MCF 10A (cell line): Measurements from ENCODE around the gene KNDC1. TPM values are rescaled to one million over a fixed set of nuclear protein-coding genes. Genes with fewer than 3 reads are reported as not detected.
"Not testable (repeated sequence)": the region's sequence is repeated elsewhere in the genome, so short reads cannot be mapped to it uniquely, and the experiment has no call there.

ENCODE experiments used
- BruUV-seq: library from RNA; stranded (reverse); fragments of 400-500 nt; replicated peaks from 2 replicates; lab custom pipeline; 2021; lab: Mats Ljungman, UMichigan
- CTCF ChIA-PET: fragments of 300-600 bp; sonication (Branson Sonifier 250); formaldehyde crosslinking; extraction: SDS; loops from one replicate; lab custom pipeline; 2021; ENCODE audit warnings: antibody characterized with exemption, inconsistent platforms; lab: Yijun Ruan, JAX
- POLR2A ChIA-PET: fragments of 300-600, 350-650 bp; sonication (Branson Sonifier 250); formaldehyde crosslinking; extraction: SDS; loops from one replicate; lab custom pipeline; 2020; ENCODE audit warnings: antibody characterized with exemption, inconsistent platforms; lab: Yijun Ruan, JAX
- DNase-seq: peaks from one replicate; pipeline ENCODE4 v3.0.0-alpha.2; 2018; ENCODE audit not compliant: unreplicated experiment
- H3K27ac Mint-ChIP-seq: one replicate; pipeline ENCODE4 v1.8.0; 2022; ENCODE audit warnings: mild to moderate bottlenecking, low read depth, mixed read lengths; ENCODE audit not compliant: unreplicated experiment
- H3K27me3 Mint-ChIP-seq: one replicate; pipeline ENCODE4 v1.8.0; 2022; ENCODE audit warnings: mixed read lengths; ENCODE audit not compliant: insufficient read depth, unreplicated experiment
- H3K36me3 Mint-ChIP-seq: one replicate; pipeline ENCODE4 v1.8.0; 2022; ENCODE audit warnings: mild to moderate bottlenecking, moderate library complexity, mixed read lengths; ENCODE audit not compliant: insufficient read depth, unreplicated experiment
- H3K4me1 Mint-ChIP-seq: one replicate; pipeline ENCODE4 v1.8.0; 2022; ENCODE audit warnings: mixed read lengths; ENCODE audit not compliant: insufficient read depth, unreplicated experiment
- H3K4me3 Mint-ChIP-seq: one replicate; pipeline ENCODE4 v1.8.0; 2022; ENCODE audit warnings: mild to moderate bottlenecking, moderate library complexity, mixed read lengths; ENCODE audit not compliant: unreplicated experiment
- H3K9me3 Mint-ChIP-seq: one replicate; pipeline ENCODE4 v1.8.0; 2022; ENCODE audit warnings: mixed read lengths; ENCODE audit not compliant: unreplicated experiment
- CTCF ChIP-seq: fragments of 200-600 bp; IDR thresholded peaks from one replicate; pipeline ENCODE4 v1.8.0; 2022; ENCODE audit warnings: antibody characterized with exemption, mild to moderate bottlenecking; ENCODE audit not compliant: unreplicated experiment
- intact Hi-C: fragments of 100-400 bp; cut with micrococcal nuclease; formaldehyde crosslinking; loops from 2 replicates; pipeline ENCODE4 v1.14.1; 2022
- total RNA-seq: library from RNA; stranded (reverse); gene quantifications from 2 replicates; pipeline ENCODE4 v1.2.3, GENCODE V29; 2022

KNDC1 gene
- total RNA-seq, 1 experiment from 2014 or later, result 2.1 TPM

DNA sequence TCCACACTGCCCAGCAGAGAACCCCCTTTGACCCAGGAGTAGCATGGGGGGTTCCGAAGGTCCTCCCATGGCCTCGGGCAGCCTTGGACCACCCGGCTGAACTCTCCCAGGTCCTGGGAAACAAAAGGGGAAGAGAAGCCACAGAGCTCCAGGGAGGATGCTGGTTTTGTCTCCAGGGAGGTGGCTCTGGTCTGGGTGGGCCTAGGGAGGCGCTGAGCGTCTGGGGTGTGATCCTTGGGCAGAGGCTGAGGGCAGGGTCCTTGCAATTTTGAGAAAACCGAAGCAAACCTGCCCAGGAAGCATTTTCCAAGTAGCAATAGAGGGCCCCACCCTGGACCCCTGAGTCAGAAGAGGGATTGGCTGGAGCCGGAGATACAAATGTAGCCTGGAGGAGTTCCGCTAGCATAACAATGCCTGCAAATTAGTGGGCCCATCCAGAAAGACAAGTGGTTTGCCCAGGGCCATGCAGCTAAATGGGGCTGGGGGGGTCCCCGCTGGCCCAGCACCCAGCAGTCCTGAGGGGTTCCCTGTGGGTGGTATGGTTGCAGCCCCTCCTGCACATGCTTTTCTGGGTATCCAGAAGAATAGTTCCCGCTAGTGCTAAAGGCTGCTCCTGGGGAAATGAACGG is 72.0 kb downstream of the KNDC1 start:
- ChIA-PET CTCF (no interaction called here), POLR2A (no interaction called here)
- Mint-ChIP-seq H3K4me1 (no peaks in the 10 kb centered on the region), H3K36me3 (no peaks in the 10 kb centered on the region), H3K9me3 (no peaks in the 10 kb centered on the region), H3K27me3 (no peaks in the 10 kb centered on the region), H3K27ac (no peak overlapping the region), H3K4me3 (no peak overlapping the region)
- BruUV-seq, result no TSS peak
- TF ChIP-seq CTCF, result no peak
- no peak for DNase-seq
- intact Hi-C loops, result no loop called here

DNA sequence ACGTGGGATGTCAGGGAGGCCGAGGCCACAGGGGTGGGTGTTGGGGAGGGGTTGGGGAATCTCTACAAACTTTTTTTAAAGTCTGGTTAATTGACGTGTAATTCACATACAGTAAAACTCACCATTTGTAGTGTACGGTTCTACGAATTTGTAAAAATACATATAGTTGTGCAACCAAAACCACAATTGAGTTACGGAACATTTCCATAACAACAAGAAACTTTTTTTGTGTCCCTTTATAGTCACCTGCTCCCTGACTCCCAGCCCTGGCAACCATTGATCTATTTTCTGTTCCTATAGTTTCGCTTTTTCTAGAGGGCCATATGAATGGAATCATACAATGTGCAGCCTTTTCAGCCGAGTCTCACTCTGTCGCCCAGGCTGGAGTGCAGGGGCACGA is 74.8 kb downstream of the KNDC1 start:
- H3K4me1 Mint-ChIP-seq, H3K9me3 Mint-ChIP-seq, H3K27ac Mint-ChIP-seq, POLR2A ChIA-PET, intact Hi-C loops, H3K36me3 Mint-ChIP-seq, BruUV-seq, CTCF ChIA-PET, H3K27me3 Mint-ChIP-seq, H3K4me3 Mint-ChIP-seq, DNase-seq: not testable (repeated sequence)

DNA sequence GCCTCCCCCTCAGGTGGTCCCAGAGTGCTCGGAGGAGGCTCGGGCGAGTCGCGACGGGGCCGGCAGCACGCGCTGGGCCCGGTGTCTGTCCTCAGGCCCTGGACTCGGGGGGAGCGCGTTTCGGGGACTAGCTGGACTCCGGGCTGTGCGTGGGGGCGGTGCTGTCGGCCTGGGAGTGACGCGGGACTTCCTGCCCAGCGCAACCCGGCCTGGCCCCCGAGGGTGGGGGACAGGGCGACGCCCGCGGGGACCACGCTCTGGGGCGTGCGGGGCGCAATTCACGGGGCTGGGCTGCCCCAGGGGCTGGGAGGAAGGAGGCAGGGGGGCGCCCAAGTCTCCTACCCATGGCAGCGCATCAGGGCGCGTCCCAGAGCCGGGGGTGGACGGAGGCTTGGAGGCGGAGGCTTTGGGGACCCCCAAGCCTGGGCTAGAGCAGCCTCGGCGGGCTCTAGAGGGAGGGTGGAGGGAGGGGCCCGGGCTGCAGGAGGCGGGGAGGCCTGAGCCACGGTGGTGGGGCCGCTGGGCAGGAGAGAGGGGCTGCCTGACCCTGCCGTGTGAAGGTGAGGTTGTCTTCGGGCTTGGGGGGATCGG is 75.3 kb downstream of the KNDC1 start:
- no peak overlapping the region for H3K27ac Mint-ChIP-seq
- H3K4me3 Mint-ChIP-seq, result no peak overlapping the region
- CTCF ChIA-PET, result no interaction called here
- no peak for TF ChIP-seq CTCF
- no peaks in the 10 kb centered on the region for H3K4me1 Mint-ChIP-seq
- no peak for DNase-seq
- no peaks in the 10 kb centered on the region for H3K36me3 Mint-ChIP-seq
- no peaks in the 10 kb centered on the region for H3K9me3 Mint-ChIP-seq
- no TSS peak for BruUV-seq
- POLR2A ChIA-PET, result no interaction called here
- H3K27me3 Mint-ChIP-seq, result peaks cover 9% of the 10 kb centered on the region
- intact Hi-C loops, result no loop called here

GRCh38 chr10:133235932-133236331 is 75.9 kb downstream of the KNDC1 start:
- CTCF ChIA-PET, result no interaction called here
- H3K27ac Mint-ChIP-seq, result no peak overlapping the region

More at GRCh38 chr10:133235932-133236331, 75.9 kb downstream of the KNDC1 start:
- POLR2A ChIA-PET, result no interaction called here
- H3K27me3 Mint-ChIP-seq, result peaks cover 9% of the 10 kb centered on the region
- H3K4me1 Mint-ChIP-seq, result no peaks in the 10 kb centered on the region
- H3K36me3 Mint-ChIP-seq, result no peaks in the 10 kb centered on the region
- no peak for DNase-seq
- BruUV-seq, result no TSS peak
- intact Hi-C loops, result no loop called here
- no peak for TF ChIP-seq CTCF
- H3K4me3 Mint-ChIP-seq, result no peak overlapping the region
- H3K9me3 Mint-ChIP-seq, result no peaks in the 10 kb centered on the region
